DOHH2 (cell line): ENCODE results near the gene PSMA4.

Experiments
- H3F3A ChIP-seq: fragments of 200-600 bp; sonication (generic), shearing (Covaris generic); 2 replicates; pipeline ENCODE4 v1.6.0; 2016; ENCODE audit warnings: antibody characterized with exemption, mild to moderate bottlenecking; ENCODE audit not compliant: control insufficient read depth, insufficient read depth
- H3K27ac ChIP-seq: fragments of 200-600 bp; sonication (generic); 2 replicates; pipeline ENCODE4 v1.5.1; 2014; ENCODE audit warnings: low read depth, mild to moderate bottlenecking, low read length, moderate library complexity
- H3K27me3 ChIP-seq: fragments of 200-600 bp; sonication (generic); 2 replicates; pipeline ENCODE4 v1.6.1; 2014; ENCODE audit warnings: mild to moderate bottlenecking, low read length, mixed read lengths; ENCODE audit not compliant: control insufficient read depth
- H3K36me3 ChIP-seq: fragments of 200-600 bp; sonication (generic); 2 replicates; pipeline ENCODE4 v1.6.1; 2014; ENCODE audit warnings: mild to moderate bottlenecking, low read length, moderate library complexity, mixed read lengths; ENCODE audit not compliant: control insufficient read depth
- H3K4me1 ChIP-seq: fragments of 200-600 bp; sonication (generic); 2 replicates; pipeline ENCODE4 v1.6.1; 2014; ENCODE audit warnings: mild to moderate bottlenecking, low read length, mixed read lengths; ENCODE audit not compliant: control insufficient read depth
- H3K4me2 ChIP-seq: fragments of 200-600 bp; sonication (generic); 2 replicates; pipeline ENCODE4 v1.6.0; 2014; ENCODE audit warnings: mild to moderate bottlenecking, low read length, moderate library complexity
- H3K4me3 ChIP-seq: fragments of 200-600 bp; sonication (generic); 2 replicates; pipeline ENCODE4 v1.5.1; 2014; ENCODE audit warnings: mild to moderate bottlenecking, low read length, mixed read lengths
- H3K79me2 ChIP-seq: fragments of 200-600 bp; sonication (generic); 2 replicates; pipeline ENCODE4 v1.6.1; 2014; ENCODE audit warnings: mild to moderate bottlenecking, low read length, mixed read lengths; ENCODE audit not compliant: control insufficient read depth
- H3K9me2 ChIP-seq: fragments of 200-600 bp; sonication (generic); replicated peaks from 2 replicates; pipeline ENCODE4 v1.6.1; 2014; ENCODE audit warnings: mild to moderate bottlenecking, low read length, mixed read lengths; ENCODE audit not compliant: control insufficient read depth
- H3K9me3 ChIP-seq: fragments of 200-600 bp; sonication (generic); 2 replicates; pipeline ENCODE4 v1.6.1; 2014; ENCODE audit warnings: antibody characterized with exemption, low read length, mixed read lengths; ENCODE audit not compliant: control insufficient read depth, insufficient read depth
- H4K20me1 ChIP-seq: fragments of 200-600 bp; sonication (generic); 2 replicates; pipeline ENCODE4 v1.6.0; 2014; ENCODE audit warnings: low read depth, mild to moderate bottlenecking, antibody characterized with exemption, low read length, moderate library complexity; ENCODE audit not compliant: control insufficient read depth, insufficient read depth
- CTCF ChIP-seq: fragments of 200-600 bp; sonication (generic); IDR thresholded peaks from one replicate; pipeline ENCODE4 v1.5.1; 2014; ENCODE audit warnings: antibody characterized with exemption, mild to moderate bottlenecking, low read depth, low read length; ENCODE audit not compliant: poor library complexity, severe bottlenecking
- EZH2phosphoT487 ChIP-seq: fragments of 200-600 bp; sonication (generic); IDR thresholded peaks from 2 replicates; pipeline ENCODE4 v1.6.1; 2017; ENCODE audit warnings: borderline replicate concordance, mild to moderate bottlenecking, antibody characterized with exemption, low read length, moderate library complexity, mixed read lengths

Gene PSMA4

GRCh38 chr15:78597583-78597982, 57.3 kb downstream of the PSMA4 start:
- Histone ChIP-seq H3K36me3 (no peaks in the 10 kb centered on the region), H3K4me3 (no peak overlapping the region), H3K27ac (no peak overlapping the region), H3K9me2 (no peaks in the 10 kb centered on the region), H3K79me2 (no peaks in the 10 kb centered on the region), H3K9me3 (no peaks in the 10 kb centered on the region), H3F3A (no peaks in the 10 kb centered on the region), H3K4me1 (no peaks in the 10 kb centered on the region), H3K4me2 (no peak overlapping the region), H3K27me3 (no peaks in the 10 kb centered on the region), H4K20me1 (no peaks in the 10 kb centered on the region)
- TF ChIP-seq CTCF, result no peak
- TF ChIP-seq EZH2phosphoT487, result no peak

GRCh38 chr15:78598348-78598747, 58.1 kb downstream of the PSMA4 start:
- Histone ChIP-seq H3K79me2 (no peaks in the 10 kb centered on the region), H3K9me3 (no peaks in the 10 kb centered on the region), H3K9me2 (no peaks in the 10 kb centered on the region), H3K4me3 (no peak overlapping the region), H3K27ac (no peak overlapping the region), H3K4me2 (no peak overlapping the region), H3K4me1 (no peaks in the 10 kb centered on the region), H3F3A (no peaks in the 10 kb centered on the region), H3K36me3 (no peaks in the 10 kb centered on the region), H4K20me1 (no peaks in the 10 kb centered on the region), H3K27me3 (no peaks in the 10 kb centered on the region)
- TF ChIP-seq CTCF (no peak), EZH2phosphoT487 (no peak)

GRCh38 chr15:78599189-78599588, 58.9 kb downstream of the PSMA4 start:
- Histone ChIP-seq H3K79me2 (no peaks in the 10 kb centered on the region), H3K27ac (no peak overlapping the region), H3F3A (no peaks in the 10 kb centered on the region), H3K9me3 (no peaks in the 10 kb centered on the region), H4K20me1 (no peaks in the 10 kb centered on the region), H3K4me3 (no peak overlapping the region), H3K27me3 (no peaks in the 10 kb centered on the region), H3K9me2 (no peaks in the 10 kb centered on the region), H3K4me1 (no peaks in the 10 kb centered on the region), H3K36me3 (no peaks in the 10 kb centered on the region), H3K4me2 (no peak overlapping the region)
- no peak for TF ChIP-seq EZH2phosphoT487
- TF ChIP-seq CTCF, result no peak
